Neural cell (in vitro differentiated cells): ENCODE results near the gene ELMO1. TPM values are rescaled to one million over a fixed set of nuclear protein-coding genes. Genes with fewer than 3 reads are reported as not detected.
A peak's percentile ranks its signal among the peaks of the same experiment; 100 is the strongest.

ENCODE experiments used
- H2AFZ ChIP-seq: fragments of 200-600, 300-800 bp; sonication (generic), shearing (Covaris generic); 2 replicates; pipeline ENCODE4 v1.6.0; 2014; ENCODE audit warnings: low read depth, mild to moderate bottlenecking, antibody characterized with exemption, low read length, moderate library complexity
- H3F3A ChIP-seq: fragments of 200-600 bp; shearing (Covaris generic); 2 replicates; pipeline ENCODE4 v1.6.1; 2016; ENCODE audit warnings: mild to moderate bottlenecking, moderate library complexity, mixed read lengths, antibody characterized with exemption, low read length; ENCODE audit not compliant: insufficient read depth, poor library complexity, severe bottlenecking
- H3K27ac ChIP-seq: fragments of 200-600, 300-800 bp; sonication (generic), shearing (Covaris generic); 2 replicates; pipeline ENCODE4 v1.5.1; 2014; ENCODE audit warnings: mild to moderate bottlenecking, low read length, moderate library complexity
- H3K27me3 ChIP-seq: fragments of 300-800, 200-600 bp; sonication (generic), shearing (Covaris generic); 2 replicates; pipeline ENCODE4 v1.6.0; 2014; ENCODE audit warnings: mild to moderate bottlenecking, low read depth, low read length, moderate library complexity; ENCODE audit not compliant: insufficient read depth
- H3K36me3 ChIP-seq: fragments of 300-800, 200-600 bp; sonication (generic), shearing (Covaris generic); 2 replicates; pipeline ENCODE4 v1.5.1; 2014; ENCODE audit warnings: mild to moderate bottlenecking, antibody characterized with exemption, low read length, moderate library complexity; ENCODE audit not compliant: insufficient read depth
- H3K4me2 ChIP-seq: fragments of 300-800, 200-600 bp; sonication (generic), shearing (Covaris generic); 2 replicates; pipeline ENCODE4 v1.6.0; 2014; ENCODE audit warnings: mild to moderate bottlenecking, low read length
- H3K4me3 ChIP-seq: fragments of 300-800, 200-600 bp; sonication (generic), shearing (Covaris generic); 2 replicates; pipeline ENCODE4 v1.5.1; 2014; ENCODE audit warnings: mild to moderate bottlenecking, low read length, moderate library complexity
- H3K79me2 ChIP-seq: fragments of 200-600 bp; shearing (Covaris generic); replicated peaks from 2 replicates; pipeline ENCODE4 v1.6.0; 2014; ENCODE audit warnings: mild to moderate bottlenecking, low read length, moderate library complexity; ENCODE audit not compliant: insufficient read depth
- H3K9ac ChIP-seq: fragments of 300-800, 200-600 bp; sonication (generic), shearing (Covaris generic); 2 replicates; pipeline ENCODE4 v1.6.1; 2016; ENCODE audit warnings: mild to moderate bottlenecking, low read length, mixed read lengths
- H3K9me2 ChIP-seq: fragments of 200-600 bp; shearing (Covaris generic); 2 replicates; pipeline ENCODE4 v1.6.1; 2016; ENCODE audit warnings: mild to moderate bottlenecking, low read length, mixed read lengths; ENCODE audit not compliant: insufficient read depth
- H3K9me3 ChIP-seq: fragments of 200-600, 300-800 bp; sonication (generic), shearing (Covaris generic); 2 replicates; pipeline ENCODE4 v1.6.1; 2016; ENCODE audit warnings: mild to moderate bottlenecking, mixed run types, low read length, moderate library complexity, mixed read lengths
- H4K20me1 ChIP-seq: fragments of 200-600 bp; shearing (Covaris generic); 2 replicates; pipeline ENCODE4 v1.6.1; 2016; ENCODE audit warnings: mild to moderate bottlenecking, mixed run types; ENCODE audit not compliant: insufficient read depth
- CTCF ChIP-seq: fragments of 450-650 bp; IDR thresholded peaks from 2 replicates; pipeline ENCODE4 v1.5.1; 2014; ENCODE audit warnings: antibody characterized with exemption, mild to moderate bottlenecking, moderate library complexity; ENCODE audit not compliant: poor library complexity, severe bottlenecking
- EP300 ChIP-seq: fragments of 450-650 bp; conservative IDR thresholded peaks from 2 replicates; pipeline ENCODE4 v1.6.1; 2014; ENCODE audit warnings: antibody characterized with exemption, mild to moderate bottlenecking, moderate library complexity; ENCODE audit not compliant: poor library complexity, severe bottlenecking
- EZH2 ChIP-seq: fragments of 200-600, 300-800 bp; shearing (Covaris generic), sonication (generic); IDR thresholded peaks from 2 replicates; pipeline ENCODE4 v1.6.1; 2014; ENCODE audit warnings: antibody characterized with exemption, low read length, borderline replicate concordance, mild to moderate bottlenecking; ENCODE audit not compliant: insufficient read depth, poor library complexity, severe bottlenecking
- MXI1 ChIP-seq: fragments of 450-650 bp; conservative IDR thresholded peaks from 2 replicates; pipeline ENCODE4 v1.6.1; 2014; ENCODE audit warnings: antibody characterized with exemption, mild to moderate bottlenecking; ENCODE audit not compliant: poor library complexity, severe bottlenecking
- POLR2AphosphoS5 ChIP-seq: IDR thresholded peaks from 2 replicates; pipeline ENCODE4 v1.6.1; 2012
- RAD21 ChIP-seq: fragments of 450-650 bp; conservative IDR thresholded peaks from 2 replicates; pipeline ENCODE4 v1.6.1; 2014; ENCODE audit warnings: antibody characterized with exemption, mild to moderate bottlenecking, moderate library complexity
- REST ChIP-seq: IDR thresholded peaks from 2 replicates; pipeline ENCODE4 v1.6.1; 2012; ENCODE audit warnings: borderline replicate concordance
- SMC3 ChIP-seq: fragments of 450-650 bp; conservative IDR thresholded peaks from 2 replicates; pipeline ENCODE4 v1.6.1; 2014; ENCODE audit warnings: antibody characterized with exemption, mild to moderate bottlenecking, moderate library complexity; ENCODE audit not compliant: poor library complexity
- TAF1 ChIP-seq: IDR thresholded peaks from 2 replicates; pipeline ENCODE4 v1.6.1; 2012; ENCODE audit warnings: low read depth
- polyA plus RNA-seq: library from polyadenylated mRNA; depleted of rRNA; stranded (reverse); fragments of >200 nt; gene quantifications from 2 replicates; pipeline ENCODE4 v1.2.3, GENCODE V29; 2014

The ELMO1 gene
- polyA plus RNA-seq, 1 donor from 2014 or later = 12.2 TPM

- Histone ChIP-seq H3K9me3 (no peaks in the 10 kb centered on the region), H3K36me3 (no peaks in the 10 kb centered on the region), H3K27me3 (no peaks in the 10 kb centered on the region)
Measured at GRCh38 chr7:36884351-36884750, 564.3 kb downstream of the ELMO1 start.

GRCh38 chr7:36881233-36881874 is 567.3 kb downstream of the ELMO1 start:
- Histone ChIP-seq H3K9me3 (no peaks in the 10 kb centered on the region), H3K79me2 (no peaks in the 10 kb centered on the region), H3K36me3 (peaks cover 4% of the 10 kb centered on the region), H3F3A (no peaks in the 10 kb centered on the region), H4K20me1 (no peaks in the 10 kb centered on the region), H2AFZ (no peak overlapping the region), H3K9me2 (no peaks in the 10 kb centered on the region), H3K9ac (peak overlapping the region; percentile 14), H3K4me2 (no peak overlapping the region), H3K27ac (peak overlapping the region; percentile 42), H3K4me3 (peak overlapping the region; percentile 0), H3K27me3 (no peaks in the 10 kb centered on the region)
- no peak for TF ChIP-seq TAF1
- no peak for TF ChIP-seq CTCF
- TF ChIP-seq REST = no peak
- TF ChIP-seq POLR2AphosphoS5 = peak; percentile 39
- TF ChIP-seq EZH2 = no peak
- peak; percentile 18 for TF ChIP-seq RAD21

More at GRCh38 chr7:36884351-36884750, 564.3 kb downstream of the ELMO1 start:
- H3K27ac ChIP-seq = no peak overlapping the region
- H3K4me3 ChIP-seq = no peak overlapping the region
- H2AFZ ChIP-seq = no peak overlapping the region
- no peaks in the 10 kb centered on the region for H3F3A ChIP-seq
- no peak overlapping the region for H3K9ac ChIP-seq
- H3K79me2 ChIP-seq = no peaks in the 10 kb centered on the region
- no peak overlapping the region for H3K4me2 ChIP-seq
- TF ChIP-seq EZH2 (no peak), SMC3 (no peak), EP300 (no peak), CTCF (no peak), MXI1 (no peak), POLR2AphosphoS5 (no peak), TAF1 (no peak), RAD21 (no peak), REST (no peak)
- no peaks in the 10 kb centered on the region for H3K9me2 ChIP-seq
- H4K20me1 ChIP-seq = no peaks in the 10 kb centered on the region
